ENCODE results near the gene MAPK4.

Gene MAPK4

DNA sequence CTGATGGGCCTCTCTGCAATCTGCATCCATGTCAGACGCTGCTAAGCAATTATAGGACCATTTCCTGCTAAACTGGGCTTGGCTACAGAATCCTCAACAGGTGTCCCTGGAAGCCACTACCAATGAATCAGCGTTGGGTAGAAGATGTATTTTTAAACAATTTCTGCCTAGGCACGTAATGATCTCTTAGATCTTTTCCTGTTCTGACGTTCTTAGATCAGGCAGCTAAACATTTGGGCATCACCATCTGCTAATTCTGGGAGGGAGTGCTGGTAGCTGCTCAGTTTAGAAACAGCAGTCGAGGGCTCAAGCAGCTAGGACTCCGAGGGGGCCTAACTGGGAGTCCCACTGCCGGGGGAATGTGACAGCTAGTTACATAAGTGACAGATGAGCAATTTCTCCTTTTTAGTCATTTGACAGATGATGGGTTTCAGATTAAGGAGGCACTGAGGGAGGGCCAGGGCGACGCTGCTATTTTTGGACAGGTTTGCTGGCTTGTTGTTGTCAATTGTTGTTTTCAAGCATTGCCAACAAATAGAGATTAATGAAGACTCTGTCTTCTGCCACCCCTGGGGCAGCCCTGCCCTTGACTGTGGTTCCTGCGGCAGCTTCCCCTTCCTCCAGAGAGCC, 167.2 kb downstream of the MAPK4 start:
- no peak for DNase-seq

DNA sequence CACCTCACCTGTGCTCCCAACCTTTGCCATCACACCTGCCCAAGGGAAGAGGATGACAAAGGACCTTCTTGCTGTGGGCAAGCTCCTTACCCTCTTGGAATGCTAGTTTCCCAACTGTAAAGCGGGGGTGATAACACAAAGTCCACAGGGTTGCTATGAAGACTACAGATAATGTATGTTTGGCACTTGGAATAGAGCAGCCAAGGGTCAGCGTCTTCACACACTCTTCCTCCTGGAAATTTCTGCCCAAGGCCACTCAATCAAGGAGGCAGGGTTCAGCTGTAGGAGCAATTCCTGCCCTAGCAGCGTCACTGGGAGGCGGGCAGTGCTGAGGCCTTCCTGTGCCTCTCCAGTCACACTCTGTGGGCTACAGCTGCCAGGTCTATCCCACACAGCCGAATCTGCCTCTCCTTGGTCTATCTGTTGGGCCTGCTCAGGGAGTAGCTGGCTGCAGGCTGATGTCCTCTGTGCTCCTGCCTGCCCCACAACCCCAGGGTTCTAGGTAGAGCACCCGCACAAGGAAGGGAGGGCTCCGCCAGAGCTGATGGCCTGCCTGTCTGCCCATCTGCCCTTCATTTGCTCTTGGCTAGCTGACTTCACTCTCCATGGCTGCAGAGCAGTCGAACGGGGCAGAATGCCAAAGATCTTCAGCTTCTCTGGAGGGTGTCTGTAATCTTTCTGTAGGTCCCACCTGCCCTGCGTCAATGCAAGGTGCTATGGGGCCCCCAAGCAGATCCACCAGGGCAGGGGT, 168.0 kb downstream of the MAPK4 start:
- DNase-seq: no peak

DNA sequence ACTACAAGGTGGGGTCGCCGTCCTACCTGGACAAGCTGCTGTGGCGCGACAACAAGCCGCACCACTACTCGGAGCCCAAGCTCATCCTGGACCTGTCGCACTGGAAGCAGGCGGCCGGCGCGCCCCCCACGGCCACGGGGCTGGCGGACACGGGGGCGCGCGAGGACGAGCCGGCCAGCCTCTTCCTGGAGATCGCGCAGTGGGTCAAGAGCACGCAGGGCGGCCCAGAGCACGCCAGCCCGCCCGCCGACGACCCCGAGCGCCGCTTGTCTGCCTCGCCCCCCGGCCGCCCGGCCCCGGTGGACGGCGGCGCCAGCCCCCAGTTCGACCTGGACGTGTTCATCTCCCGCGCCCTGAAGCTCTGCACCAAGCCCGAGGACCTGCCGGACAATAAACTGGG, 169.5 kb downstream of the MAPK4 start:
- no peak for DNase-seq

DNA sequence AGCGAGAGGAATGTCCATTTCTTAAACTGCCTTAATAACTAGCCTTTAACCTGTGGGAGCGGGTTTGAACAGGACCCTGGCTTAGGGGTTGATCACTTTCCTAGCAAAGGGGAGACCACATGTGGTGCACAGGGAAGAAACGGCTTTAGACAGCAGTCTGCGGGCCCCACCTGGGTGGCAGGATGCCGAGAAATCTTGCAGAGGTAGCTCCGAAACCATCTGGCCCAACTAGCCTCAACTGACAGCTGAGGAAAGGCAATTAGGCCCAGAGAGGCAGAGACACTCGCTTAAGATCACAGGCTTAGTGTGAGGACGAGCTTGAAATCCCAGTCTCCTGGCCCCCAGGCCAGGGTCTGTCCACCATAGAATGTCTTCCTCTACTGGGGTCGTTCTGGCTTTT, 170.1 kb downstream of the MAPK4 start:
- DNase-seq: no peak

DNA sequence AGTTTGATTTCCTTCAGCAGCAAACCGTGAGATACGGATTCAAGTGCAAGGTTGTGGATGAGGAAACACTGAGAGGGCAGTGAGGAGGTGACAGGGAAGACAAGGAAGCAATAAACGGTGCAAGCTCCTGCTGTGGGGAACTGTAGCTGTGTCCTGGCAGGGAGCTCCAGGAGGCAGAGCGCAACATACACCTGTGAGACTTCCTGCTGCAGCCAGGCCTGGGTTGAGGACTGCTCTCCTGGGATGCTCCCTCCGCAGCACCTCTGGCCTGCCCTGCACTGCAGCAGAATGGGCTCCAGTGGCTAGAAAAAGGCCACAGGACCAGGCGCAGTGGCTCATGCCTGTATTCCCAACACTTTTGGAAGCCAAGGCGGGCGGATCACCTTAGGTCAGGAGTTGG, 174.5 kb downstream of the MAPK4 start:
- DNase-seq: no peak

DNA sequence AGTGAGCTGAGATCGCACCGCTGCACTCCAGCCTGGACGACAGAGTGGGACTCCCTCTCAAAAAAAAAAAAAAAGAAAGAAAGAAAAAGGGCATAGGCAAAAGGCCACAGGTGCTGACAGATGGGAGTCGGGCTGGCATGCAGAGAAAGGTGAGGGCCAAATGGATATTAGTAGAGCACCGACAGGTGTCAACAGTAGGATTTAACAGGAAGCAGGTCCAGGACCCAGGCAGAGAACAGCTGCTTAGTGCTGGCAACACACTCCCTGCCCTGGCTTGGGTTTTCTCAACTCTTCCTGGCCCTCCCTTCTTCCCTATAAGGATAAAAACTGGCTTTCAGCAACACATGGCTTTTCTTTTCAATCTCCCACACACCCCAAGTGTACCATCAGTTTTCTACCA, 175.0 kb downstream of the MAPK4 start:
- no peak for DNase-seq

DNA sequence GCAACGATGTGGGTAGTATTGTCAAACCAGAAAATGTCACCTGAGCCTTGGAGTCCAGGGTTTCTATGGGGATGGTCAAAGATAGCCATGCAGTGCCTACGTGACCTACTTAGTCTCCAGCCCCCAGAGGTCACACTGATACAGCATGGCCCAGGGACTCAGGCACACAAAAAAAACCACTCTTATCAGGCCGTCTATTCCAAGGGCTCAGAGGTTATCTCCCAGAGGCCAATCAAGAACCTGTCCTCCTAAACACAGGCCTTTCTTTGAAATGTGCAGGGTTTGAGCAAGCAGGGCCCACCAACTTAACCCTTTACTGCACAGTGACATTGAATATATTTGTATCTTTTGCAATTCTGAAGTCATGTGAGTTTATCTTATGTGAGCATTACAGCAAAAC, 177.2 kb downstream of the MAPK4 start:
- DNase-seq: no peak

DNA sequence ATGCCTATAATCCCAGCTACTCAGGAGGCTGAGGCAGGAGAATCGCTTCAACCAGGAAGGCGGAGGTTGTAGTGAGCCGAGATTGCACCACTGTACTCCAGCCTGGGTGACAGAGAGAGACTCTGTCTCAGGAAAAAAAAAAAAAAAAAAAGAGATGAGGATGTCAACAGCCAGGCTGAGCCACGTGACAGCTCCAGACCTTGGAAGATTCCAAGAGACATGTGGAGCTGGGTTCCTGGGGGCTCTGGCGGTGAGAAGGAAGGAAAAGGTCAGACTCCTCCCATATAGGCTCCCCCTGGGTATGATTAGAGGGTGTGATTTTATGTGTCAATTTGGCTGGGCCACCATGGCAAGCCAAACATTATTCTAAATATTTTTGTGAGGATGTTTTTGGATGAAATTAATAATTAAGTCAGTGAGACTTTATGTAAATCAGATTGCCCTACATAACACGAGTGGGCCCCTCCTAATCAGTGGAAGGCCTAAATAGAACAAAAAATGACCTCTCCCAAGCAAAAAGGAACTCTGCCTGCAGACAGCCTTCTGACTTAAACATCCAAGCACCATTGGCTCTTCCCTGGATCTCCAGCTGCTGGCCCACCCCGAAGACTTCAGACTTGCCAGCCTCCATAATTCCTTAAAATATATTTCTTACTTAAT, 178.3 kb downstream of the MAPK4 start:
- DNase-seq: no peak

DNA sequence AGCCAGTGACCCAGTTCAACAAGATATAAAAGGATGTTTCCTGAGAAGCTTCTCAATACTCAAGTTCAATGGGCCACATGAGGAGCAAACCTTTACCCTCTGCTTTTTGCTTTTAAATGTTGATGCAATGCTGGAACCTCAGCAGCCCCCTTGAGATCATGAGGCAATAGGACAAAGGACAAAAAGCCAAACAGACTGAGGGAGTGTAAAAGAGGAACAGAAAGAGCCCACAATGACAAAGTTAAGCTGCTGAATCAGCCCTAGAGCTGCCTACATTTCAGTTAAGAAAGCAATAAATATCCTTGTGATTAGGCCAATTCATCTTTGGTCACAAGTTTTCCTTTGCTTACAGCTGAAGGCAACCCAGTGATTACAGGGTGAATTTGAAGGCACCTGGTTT, 183.1 kb downstream of the MAPK4 start:
- DNase-seq: no peak

DNA sequence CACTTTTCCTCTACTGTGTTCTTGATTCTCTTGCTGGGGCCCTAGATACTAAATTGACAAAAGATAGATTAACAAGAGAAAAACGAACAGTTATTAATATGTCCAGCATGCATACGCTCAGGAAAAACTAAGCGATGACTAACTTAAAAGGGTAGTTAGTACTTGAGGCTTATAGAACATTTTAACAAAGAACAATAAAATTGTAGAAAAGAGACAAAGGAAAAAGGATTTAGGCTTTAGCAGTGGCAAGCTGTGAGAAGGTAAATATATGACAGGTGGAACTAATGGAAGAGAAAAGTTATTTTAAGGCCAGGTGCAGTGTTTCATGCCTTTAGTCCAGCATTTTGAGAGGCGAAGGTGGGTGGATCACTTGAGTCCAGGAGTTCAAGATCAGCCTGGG, 184.4 kb downstream of the MAPK4 start:
- DNase-seq: no peak

DNA sequence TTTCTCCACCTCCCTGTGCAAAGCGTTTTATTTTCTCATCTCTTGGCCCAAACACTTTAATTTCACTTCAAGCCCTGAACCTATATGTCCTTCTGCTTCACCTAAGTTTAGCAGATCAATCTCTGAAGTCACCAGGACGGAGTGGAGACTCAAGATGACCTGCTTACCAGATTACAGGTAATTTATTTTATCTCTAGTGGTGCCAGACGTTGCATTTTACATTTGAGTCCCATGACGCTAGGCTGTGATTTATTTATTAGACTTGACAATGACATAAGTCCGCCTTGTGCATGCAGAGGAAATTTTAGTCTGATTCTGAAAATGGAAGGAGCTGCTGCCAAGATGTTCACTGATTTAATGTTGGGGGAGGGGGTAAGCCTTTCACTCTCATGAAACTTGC, 186.1 kb downstream of the MAPK4 start:
- no peak for DNase-seq

DNA sequence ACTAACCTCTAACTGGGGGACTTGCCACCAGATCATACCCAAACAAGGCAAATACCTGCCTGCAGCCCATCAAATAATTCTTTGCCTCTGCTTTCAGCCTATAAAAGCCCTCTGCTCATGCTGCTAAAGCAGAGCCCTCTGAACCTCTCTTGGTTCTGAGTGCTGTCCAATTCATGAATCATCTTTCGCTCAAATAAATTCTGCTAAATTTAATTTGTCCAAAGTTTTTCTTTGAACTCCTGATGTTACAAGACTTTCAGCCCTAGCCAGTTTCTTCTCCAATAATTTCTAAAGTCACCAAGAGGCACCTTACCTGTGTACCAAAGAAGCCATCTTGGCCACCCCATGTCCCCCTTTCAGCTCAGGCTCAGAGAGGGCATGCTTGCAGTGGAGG, 188.0 kb downstream of the MAPK4 start:
- no peak for DNase-seq

DNA sequence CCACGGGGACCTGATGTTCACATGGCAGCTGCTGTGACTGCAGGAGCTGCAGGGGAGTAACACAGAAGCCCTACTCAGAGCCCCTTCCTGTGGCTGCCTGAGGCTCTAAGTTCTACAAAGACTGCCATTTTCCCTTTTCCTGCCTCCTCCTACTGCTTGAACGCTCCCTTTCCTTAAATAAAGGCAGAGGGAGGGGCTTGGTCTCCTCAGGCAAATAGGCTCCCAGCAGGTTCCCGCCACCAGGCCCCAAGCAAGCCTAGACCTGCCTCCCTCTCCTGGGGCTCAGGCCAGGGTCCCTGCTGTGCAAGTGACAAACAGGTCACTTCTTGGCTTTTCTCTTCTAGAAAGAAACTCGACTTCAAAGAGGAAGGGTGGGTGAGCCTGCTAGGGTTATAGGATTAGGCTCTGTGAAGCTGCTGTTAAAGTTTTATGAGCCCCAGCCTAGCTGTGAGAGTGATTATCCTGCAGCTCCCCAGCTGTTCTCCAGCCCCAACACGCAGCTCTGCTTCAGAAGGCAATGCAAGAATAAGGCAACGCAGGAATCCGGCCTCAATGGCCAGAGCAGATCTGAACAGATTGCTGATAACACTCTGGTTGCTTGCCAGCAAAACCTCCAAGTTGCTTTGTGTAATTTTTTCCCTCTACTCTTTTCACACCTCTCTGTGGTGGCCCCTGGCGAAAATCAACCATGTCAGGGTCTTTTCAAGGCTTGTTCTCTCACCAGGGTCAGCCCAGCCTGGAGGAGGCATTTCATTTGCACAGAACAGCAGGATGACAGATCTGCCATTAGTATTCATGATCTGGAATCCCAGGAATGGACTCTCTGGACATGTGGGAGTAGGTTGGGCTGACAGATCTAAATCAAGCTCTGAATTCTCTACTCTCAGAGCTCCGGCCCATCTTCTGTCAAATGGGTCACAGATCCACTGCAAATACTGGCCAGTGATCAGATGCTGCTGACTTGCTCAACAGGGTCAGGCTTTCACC, 188.6 kb downstream of the MAPK4 start:
- no peak for DNase-seq

DNA sequence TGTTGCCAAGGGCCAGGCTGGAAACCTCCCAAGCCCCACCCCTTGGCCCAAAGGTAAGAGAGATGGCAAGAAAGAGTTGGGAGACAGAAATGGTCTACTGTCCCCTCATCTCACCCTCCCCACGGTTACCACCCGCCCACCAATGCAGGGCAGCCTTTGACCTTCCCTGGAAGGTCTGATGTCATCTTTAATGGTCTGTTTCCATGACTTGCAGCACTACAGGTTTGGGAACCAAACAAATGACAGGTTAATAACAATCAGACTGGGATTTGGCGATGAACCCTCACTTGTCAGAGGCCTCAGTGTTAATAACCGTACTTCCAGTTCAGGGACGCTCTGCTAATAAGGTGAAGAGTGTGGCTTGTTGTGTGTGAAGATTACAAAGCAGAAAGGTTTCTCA, 189.5 kb downstream of the MAPK4 start:
- DNase-seq: no peak

DNA sequence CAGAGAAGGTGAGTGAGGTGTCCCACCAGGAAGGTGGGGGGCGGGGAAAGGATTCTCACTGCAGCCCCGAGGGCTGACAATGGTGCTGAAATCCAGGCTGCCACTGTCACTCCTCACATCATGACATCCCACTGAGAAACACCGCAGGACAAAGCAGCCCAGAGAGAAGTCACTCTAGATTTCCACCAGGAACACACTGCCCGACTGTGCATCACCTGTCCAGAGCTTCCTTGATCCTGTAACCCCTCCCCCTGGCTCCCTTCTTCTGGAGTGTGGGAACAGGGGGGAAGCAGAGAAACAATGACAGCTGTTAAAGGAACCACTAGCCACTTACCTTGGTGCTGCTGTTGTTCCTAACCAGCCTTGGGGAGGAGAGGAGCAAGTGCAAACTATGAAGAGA, 190.1 kb downstream of the MAPK4 start:
- DNase-seq: no peak

DNA sequence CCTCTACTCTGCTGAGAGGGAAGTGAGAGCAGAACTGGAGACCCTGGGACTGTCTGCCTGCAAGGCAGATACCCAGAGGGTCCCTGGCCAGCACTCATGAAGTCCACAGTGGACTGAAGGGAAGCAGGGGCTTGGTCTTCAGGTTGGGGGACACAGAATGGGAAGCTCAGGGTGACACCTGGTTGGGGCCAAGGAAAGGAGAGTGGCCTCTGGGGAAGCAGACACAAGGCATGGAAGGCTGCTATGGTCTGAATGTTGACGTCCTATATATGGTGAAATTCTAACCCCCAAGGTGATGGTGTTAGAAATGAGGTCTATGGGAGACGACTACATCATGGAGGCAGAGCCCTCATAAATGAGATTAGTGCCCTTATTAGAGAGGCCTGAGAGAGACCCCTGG, 190.7 kb downstream of the MAPK4 start:
- no peak for DNase-seq

DNA sequence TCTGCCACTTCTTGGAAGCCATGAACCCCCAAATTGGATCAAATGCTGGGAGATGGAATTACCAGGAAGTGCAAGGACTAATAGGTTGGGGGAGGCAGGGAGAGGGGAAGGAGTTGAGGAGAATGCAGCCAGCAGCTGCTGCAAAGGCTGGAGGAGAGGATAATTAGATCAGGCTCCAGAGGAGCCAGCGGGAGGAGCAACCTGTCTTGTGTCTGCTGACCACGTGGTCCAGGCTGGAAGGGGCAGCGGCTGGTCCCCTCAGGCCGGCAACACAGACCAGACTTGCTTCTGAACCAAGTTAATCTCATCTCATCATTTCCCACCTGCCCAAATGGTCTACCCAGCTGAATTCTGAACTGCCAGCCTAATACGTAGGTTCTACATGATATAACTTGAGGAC, 191.6 kb downstream of the MAPK4 start:
- no peak for DNase-seq

DNA sequence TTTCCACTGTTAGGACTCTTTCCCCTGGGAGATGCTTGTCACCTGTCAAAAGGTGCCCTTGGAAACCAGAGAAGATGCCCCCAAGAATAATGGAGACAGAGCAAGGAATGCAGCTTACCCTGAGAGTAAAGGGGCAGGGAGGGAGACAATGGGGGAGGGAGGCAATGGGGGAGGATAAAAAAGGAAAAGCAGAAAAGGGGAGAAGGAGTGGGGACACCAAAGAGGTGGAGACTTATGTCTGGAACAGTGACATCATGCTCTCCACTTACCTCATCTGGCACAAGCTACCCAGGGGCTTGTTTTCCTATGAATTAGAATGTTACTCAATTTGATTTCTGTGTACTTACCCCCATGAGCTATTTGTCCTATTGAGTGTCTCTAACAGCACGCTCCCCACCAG, 192.1 kb downstream of the MAPK4 start:
- DNase-seq: no peak

DNA sequence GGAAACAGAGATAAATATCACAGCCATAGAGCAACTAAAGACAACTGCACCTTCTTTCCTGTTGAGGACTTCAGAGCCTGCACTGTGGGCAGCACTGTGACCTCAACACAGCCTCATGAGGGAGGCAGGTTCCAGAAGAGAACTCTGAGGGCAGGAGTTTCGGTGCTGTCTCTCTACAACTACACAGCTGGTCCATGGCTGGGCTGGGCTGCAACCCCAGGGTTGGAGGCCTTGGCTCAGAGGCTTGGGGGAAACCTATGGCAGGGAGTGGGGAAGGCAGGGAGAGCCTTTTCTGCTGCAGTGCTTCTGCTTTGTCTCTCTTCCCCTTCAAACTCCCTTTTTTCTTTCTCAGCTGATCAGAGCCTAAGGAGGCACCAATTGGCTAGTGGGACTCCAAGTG, 193.4 kb downstream of the MAPK4 start:
- DNase-seq: no peak

DNA sequence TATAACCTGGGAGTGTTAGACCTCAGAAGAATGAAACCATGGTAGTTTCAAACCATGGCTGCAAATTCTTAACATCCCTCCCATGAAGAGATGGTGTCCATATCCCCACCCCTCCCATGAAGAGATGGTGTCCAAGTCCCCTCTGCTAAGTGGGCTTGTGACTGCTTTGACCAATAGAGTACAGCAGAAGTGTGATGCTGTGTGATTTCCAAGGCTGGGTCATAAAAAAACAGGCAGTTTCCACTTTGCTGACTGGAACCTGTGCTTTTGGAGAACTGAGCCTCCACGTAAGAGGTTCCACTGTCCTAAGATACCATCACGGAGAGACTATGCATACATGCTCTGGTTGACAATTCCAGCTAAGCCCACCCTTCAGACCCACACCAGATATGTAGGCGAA, 194.4 kb downstream of the MAPK4 start:
- no peak for DNase-seq

DNA sequence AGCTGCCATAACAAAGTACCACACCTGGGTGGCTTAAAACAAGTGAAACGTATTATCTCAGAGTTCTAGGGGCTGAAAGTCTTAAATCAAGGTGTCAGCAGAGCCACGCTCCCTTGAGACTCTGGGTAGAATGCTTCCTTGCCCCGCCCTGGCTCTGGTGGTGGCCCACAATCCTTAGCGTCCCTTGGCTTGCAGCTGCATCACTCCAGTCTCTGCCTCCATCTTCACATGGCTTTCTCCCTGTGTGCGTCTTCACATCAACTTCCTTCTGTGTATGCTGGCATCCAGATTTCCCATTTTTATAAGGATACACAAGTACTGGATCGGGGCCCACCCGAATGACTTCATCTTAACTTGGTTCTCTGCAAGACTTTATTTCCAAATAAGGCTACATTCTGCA, 197.5 kb downstream of the MAPK4 start:
- no peak for DNase-seq

DNA sequence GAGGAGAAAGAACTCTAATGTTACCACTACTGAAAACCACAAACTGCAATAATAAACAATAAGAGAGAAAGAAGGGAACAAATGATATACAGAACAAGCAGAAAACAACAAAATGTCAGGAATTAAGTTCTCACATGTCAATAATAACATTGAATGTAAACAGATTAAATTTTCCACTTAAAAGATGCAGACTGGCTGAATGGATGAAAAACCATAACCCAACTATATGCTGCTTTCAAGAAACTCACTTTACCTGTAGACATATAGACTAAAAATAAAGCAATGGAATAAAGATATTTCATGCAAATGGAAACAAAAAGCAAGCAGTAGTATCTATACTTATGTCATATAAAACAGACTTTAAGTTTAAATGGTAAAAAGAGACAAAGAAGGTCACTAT, 209.6 kb downstream of the MAPK4 start:
- no peak for DNase-seq

DNA sequence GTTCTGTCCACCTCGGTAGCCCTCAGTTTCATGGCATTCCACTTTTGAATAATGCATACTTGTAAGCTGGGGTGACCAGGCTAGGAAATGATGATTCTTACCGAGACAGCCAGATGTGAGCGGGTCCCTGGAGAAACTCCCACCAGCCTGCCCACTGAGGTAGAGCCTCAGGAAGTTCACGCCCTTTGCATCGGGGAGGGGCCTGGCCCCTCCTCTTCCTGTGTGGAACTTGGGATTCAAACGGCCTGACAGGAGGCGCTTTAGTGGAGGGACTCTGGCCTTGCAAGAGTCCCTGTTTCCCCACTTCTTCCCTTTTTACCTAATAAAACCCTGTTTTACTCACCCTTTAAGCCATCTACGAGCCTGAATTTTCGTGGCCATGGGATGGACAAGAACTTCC, 215.3 kb downstream of the MAPK4 start:
- no peak for DNase-seq

Data from T-helper 9 cell (primary cell).